GM21381 (cell line): Measurements from ENCODE around the gene GFI1B.

Experiments
- ATAC-seq: cut with Tn5 transposase; IDR thresholded peaks from one replicate; pipeline ENCODE4 v1.9.1; 2021; ENCODE audit warnings: mild to moderate bottlenecking, moderate library complexity; ENCODE audit not compliant: unreplicated experiment

GFI1B gene

DNA sequence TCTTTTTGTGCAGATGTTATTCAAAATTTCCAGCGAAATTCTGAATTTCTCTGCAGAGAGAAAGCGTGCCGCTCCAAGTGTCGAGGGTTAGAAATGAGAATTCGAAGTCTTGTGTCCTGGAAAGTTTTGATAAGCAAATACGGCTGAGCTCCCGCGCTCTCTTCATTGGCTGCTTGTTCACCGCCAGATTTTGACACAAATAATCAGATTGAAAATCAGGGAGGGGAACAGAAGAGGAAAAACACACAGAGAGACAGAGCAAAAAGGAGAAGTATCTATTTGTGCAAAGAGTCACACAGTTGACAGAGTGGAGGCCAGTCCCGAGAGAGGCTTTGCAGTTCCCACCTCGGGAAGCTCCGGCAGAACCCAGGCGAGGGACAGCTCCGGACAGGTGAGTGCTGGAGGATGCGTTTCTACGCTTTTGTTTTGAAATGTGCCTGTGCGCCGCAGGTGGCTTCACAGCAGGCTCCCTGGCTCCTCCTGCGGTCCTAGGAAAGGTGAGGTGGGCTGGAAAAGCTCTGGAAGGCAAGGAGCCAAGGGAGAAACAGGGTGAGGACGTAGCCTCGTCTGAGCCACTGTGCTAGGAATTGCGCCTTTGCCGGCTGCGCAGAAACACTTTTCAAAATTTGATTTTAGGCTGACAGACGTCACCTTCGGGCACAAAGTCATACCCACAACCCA lies at the start of gene GFI1B:
Gene GFI1B, plus strand, starts transcription at position 244 of the 681 bp plus-strand sequence. CDS start 7,985 bp downstream, outside the sequence.
- ATAC-seq, result no peak

DNA sequence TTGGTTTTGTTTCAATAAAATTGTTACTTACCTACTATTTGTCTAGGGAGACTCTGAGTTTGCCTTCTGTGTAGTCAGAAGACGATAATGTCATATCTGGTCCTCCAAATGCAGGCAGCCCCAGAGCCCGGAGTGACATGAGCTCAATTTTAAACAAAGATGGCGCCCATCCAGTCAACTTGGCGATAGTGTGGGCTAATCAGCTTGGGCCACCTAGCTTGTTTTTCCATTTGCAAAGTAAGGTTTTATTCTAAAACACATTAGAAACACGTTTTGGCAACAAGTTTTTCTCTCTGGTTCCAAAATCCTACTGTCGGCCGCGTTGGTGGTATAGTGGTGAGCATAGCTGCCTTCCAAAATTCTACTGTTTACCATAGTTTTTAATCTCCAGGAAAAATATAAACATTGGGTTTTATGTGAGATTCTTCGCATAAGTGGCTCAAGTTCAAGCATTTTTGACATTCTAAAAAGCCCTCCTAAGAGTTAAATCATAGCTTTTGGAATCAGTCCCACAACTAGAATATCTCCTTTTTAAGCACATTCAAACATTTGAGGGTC lies 47.2 kb upstream of the GFI1B start:
- no peak for ATAC-seq

DNA sequence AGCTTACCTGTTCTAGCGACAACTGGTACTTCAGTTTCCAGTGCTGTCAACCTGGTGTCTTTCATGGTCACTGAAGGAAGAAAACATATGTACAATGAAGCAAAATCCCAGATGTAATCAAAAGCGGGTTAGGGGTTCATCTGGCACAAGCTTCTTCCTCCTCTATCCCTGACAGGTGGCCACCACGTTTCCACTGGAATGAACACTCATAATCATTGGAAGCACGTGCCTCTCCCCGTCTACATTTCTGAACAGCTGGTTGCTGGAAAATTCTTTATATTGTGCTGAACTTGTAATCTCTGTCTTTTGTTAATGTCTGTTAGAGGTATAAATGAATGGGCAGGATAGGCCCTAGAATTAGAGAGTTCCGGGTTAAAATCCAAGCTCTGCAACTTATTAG lies 43.5 kb upstream of the GFI1B start:
- ATAC-seq, result no peak

DNA sequence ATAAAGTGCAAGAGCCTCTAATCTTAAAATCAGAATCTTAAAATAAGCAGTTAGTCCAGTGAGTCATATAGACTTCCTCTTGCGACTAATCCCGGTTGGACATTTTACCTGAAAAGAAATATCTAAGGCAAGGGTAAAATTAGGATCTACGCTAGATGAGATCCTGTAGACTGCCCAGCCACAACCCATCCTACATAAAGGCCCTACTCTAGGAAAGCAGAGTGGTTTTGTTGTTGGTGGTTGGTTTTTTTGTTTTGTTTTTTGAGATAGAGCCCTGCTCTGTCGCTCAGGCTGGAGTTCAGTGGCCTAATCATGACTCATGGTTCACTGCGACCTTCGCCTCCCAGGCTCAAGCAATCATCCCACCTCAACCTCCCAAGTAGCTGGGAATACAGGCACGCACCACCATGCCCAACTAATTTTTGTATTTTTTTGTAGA lies 41.0 kb upstream of the GFI1B start:
- no peak for ATAC-seq

DNA sequence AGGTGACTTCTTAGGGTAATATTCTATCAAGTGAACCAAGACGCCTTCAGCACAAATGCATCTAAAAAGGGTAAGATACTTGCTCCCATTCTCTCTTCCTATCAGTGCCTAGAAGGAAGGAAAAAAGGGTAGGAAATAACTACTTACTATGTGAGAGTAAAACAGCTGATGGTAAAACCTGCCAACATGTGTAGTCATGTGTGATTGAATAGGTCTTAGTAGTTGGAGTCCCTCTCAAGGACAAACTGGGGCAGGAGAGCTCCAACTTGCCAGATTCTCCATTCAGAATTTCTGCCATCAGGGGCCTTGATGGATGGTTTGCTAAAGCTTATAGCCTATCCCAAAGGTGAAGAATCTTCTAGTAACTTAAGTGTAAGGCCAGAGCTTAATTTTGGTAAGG lies 39.3 kb upstream of the GFI1B start:
- no peak for ATAC-seq

DNA sequence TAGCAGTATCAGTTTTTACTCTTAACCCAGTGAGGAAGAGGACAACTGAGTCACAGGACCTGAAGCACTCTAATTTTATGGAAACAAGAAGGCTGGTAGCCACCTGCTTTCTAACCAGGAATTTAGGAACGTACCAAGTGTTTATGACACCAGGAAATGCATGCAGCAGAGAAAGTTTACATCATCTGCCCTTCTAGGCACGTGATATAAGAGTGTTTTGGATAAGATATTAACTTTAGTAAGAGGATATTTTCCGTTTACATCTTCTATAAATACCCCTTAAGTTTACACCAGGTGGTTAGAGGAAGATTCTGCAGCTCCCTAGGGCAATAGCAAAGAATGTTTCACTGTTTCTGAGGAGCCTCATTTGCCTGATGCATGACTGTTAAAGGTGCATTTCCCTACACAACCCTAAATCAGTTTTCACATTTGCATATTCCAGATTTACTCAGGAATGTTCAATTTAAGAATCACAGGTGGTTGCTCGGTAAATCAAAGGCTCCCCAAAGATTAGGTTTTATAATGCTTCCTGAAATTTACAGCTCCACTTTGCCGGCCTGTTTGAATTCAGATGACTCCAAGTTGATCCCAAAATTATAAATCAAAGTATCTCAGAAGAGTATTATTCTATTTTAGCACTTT lies 35.8 kb upstream of the GFI1B start:
- no peak for ATAC-seq

DNA sequence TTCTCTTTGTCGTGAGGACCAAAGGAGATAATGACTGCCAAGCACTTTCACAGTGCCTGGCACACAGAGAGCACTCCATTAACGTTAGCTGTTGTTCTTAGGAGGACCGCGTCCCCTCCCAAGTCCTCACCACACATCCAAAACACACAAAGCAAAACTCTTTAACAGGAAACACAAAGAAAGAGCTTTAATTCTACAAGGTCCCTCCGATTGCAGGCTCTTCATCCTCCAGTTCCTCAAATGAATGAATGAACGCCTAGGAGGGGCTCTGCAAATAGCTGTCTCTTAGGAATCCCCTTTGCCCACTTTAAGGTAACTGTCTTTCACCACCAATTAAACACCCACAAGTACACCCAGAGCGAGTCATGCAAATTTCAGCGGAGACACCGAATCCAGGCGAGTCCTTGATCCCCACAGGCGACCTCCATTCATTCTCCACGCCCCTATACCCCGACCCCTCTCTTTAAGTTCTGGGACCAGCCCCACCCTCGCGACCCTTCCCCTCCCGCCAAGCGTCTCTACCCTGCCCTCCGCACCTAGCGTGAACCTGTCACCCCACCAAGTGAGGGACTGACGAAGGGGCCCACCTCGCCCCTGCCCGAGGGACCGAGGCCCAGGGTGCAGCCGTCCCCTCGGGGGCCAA lies 34.7 kb upstream of the GFI1B start:
- ATAC-seq, result no peak

DNA sequence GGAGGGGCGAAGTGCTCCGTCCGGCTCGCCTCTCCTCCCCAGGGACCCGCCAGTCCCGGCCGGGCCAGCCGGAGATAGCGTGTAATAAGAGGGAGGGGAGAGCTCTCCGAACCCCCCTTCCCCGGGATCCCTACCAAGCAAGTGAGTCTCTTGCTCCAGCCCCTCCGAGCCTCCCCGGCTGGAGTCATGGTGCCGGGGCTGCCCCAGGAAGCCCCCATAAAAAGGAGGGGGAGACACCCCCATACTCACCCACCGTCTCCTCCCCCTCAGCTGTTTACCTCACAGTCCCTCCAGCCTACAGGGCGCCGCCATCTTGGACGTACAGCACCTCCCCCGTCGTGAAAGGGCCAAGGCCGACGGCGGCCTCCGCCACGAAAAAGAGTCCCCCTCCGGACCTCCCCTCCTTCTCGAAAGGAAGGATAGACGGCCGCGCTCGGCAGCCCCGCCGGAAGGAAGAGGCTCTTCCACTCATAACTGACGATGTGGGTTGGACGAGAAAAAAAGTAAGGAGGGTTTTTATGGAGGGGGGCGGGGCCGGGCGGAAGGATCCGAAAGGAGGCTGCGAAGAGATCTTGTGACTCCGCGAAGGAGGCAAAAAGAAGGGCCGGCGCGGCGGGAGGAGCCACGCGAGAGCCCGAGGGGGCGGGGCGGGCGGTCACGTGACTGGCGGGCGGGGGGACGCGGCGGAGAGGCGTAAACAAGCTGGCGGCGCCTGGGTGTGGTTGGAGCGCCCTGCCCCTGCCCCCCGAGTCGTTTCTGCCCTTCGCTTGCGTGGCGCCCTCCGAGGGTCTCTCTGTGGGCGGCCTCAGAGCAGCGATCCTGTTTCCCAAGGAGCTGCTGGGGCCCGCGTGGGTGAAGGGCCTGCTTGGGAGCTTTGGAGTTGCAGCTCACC lies 34.0 kb upstream of the GFI1B start, which contains the start of gene TSC1:
Gene TSC1, minus strand, starts transcription at position 323 of the 892 bp plus-strand sequence. CDS start 15,744 bp downstream, outside the sequence.
- peak; percentile 73 for ATAC-seq

DNA sequence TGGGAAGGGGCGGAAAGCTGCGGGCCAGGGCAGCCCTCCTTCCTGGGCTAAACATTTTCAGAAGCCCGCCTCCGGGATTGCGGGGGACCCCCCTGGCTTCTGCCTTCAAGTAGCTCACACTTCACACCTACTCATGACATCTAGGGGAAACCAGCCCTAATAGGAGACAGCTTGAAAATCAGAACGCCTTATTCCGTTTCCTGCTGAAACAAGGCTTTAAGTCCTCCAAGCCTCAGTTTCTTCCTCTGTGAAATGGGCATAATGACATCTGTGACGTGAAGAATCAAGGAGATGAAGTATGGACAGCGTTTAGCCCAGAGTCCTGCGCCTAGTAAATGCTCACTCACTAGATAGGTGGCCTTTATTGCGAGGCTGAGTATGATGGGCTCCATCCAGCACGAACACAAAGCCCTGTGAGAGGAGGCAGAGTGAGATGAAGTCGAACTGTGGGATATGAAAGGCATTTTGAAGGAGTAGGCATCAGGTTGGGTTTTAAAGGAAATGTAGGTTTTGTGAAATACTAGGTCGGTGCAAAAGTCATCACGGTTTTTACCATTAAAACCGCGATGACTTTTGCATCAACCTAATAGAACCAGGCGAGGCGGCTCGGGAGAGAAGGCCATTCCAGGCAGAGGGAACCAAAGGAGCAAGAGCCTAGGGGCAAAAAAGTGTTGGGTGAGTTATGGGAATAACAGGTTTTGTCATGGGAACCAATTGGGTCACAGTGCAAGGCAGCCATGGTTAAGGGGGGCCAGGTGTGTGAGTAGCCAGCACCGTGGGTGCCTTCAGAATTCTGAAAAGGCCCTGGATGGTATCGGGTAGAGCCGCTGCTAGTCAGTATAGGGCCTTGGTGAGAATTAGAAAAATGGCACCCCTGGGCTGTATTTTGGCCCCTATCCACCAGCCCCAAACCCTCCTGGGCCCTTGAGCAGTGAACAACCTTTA lies 33.0 kb upstream of the GFI1B start:
- no peak for ATAC-seq

DNA sequence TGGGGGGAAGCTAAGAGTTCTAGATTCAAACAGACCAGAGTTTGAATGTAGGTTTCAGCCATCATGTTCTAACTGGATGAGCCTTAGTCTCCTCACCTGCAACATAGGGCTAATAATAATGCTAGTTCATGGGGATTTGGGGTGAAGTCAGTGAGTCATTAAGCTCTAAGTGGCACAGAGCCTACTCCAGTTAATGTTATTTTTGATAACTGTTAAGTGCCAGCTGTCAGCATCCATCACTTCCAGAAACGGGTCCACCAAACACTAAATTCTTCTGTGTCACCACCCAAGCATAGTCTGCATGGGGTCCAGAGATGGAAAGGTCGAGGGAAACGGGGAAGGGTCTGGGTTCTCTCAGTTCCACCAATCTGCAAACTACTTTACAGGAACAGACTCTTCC lies 32.3 kb upstream of the GFI1B start:
- ATAC-seq, result no peak

DNA sequence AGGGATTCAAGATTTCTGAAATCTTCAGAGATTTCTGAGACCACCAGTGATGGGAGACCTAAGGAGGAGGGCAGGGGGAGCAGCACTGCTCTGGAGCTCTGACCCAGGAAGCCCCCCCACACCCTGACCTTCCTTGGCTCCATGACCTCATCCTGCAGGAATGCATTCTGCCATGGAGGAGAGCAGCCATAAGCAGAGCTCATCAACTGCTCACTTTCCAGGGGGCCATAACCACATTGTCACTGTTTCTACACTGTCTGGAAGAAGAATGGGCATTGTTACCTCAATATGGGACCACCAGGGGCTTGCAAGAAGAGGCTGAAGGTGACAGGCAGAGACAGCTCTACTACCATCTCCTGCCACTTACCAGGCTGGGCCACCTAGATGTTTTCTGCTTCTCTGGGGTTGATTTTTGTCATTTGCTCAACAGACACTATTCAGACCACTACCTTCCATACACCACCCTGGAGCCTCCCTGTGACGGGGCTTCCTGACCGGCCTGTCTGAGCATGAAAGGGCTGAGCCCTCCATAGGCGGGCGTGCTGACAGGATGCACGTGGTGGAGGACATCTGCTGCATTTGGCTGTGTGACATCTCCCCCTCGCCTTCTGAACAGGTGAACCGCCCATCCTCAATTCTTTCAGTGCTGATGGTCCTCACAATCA lies 31.7 kb upstream of the GFI1B start:
- ATAC-seq, result no peak

DNA sequence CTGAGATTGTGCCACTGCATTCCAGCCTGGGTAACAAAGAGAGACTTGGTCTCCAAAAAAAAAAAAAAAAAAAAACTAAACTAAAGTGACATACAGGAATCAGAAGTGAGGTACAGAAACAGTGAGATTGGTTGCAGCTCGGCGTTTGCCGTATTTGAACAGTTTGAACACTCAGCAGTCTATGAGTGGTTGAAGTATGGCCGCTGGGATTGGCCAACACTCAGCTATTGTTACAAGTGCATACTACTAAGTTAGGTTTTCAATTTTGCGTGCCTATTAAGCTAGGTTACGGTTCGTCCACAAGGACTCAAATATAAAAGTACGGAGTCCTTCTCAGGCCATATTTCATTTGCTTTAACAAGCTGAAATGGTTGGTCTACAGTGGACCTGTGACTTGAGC lies 30.7 kb upstream of the GFI1B start:
- no peak for ATAC-seq

DNA sequence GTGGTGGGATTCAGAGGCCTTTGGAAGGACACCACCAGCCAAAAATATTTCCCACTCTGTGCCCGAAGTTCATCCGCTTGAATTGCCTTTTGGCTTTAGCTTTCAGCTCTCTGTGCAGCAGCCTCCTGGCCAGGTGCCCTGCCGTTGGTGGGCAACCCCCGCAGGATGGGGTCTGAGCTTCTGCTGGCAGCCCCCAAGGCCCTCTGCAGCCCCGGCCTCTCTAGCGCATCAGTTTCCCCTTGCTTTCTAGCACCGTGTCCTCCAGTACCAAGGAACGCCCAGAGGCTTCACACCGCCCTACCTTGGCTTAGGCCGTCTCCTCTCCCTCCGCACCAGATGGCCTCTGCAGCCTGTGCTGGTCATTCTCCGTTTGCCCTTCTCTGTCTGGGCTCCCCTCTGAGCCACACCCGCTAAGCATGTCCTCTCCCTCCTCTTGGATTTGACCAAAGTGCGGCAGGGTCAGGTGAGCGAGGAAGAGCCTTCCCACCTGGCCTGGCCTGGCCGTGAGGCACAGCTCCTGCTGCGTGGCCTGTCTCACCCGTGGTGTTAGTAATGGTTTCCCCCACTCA lies 29.9 kb upstream of the GFI1B start:
- ATAC-seq, result no peak

DNA sequence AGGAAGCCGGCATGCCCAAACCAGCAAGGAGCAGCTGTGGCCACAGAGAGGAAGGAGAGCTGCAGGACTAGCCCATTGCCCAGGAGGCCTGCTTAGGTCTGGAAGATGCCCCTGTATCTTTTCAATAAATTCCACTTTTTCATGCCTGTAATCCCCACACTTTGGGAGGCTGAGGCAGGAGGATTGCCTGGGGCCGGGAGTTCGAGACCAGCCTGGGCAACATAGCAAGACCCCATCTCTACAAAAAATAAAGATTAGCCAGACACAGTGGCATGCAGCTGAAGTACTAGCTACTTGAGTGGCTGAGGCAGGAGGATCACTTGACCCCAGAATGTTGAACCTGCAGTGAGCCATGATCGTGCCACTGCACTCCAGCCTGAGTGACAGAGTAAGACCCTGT lies 28.8 kb upstream of the GFI1B start:
- no peak for ATAC-seq

DNA sequence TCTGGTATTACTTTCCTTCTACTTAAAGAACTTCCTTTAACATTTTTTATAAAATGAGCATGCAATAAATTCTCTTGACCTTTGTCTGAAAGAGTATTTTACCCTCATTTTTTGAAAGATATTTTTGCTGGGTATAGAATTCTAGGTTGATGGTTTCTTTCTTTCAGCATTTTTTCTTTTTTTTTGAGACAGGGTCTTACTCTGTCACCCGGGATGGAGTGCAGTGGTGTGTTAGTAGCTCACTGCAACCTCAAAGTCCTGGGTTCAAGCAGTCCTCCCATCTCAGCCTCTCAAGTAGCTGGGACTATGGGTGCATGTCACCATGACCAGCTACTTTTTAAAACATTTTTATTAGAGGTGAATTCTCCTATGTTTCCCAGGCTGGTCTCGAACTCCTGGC lies 23.4 kb upstream of the GFI1B start:
- ATAC-seq, result no peak

DNA sequence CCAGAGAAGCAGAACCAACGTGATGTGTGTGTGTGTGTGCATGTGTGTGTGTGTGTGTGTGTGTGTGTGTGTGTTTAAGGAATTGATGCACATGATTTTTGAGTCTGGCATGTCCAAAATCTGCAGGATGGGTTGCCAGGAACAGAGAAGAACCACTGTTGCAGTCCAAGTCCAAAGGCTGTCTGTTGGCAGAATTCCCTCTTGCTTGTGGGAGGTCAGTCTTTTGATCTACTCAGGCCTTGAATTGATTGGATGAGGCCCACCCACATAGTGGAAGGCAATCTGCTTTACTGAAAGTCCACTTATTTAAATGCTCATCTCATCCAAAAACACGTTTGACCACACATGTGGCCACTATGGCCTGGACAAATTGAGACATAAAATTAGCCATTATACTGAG lies 22.7 kb upstream of the GFI1B start:
- no peak for ATAC-seq

DNA sequence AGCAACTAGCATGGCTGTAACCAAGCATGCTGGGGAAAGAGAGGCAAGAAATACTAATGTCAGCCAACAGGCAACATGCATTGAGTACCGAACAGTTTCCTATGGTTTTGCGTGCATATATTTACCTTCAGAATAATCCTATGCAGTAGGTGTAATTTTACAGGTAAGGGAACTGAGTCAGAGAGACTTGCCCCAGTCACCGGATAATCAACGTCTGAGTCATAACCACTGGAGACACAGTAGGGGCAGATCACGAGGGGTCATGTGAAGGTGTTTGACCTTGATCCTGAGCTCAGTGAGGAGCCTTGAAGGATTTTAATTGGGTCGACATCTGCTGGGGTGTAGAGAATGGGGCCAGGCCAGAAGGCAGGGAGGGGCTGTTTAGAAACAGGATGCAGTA lies 20.7 kb upstream of the GFI1B start:
- ATAC-seq, result no peak

DNA sequence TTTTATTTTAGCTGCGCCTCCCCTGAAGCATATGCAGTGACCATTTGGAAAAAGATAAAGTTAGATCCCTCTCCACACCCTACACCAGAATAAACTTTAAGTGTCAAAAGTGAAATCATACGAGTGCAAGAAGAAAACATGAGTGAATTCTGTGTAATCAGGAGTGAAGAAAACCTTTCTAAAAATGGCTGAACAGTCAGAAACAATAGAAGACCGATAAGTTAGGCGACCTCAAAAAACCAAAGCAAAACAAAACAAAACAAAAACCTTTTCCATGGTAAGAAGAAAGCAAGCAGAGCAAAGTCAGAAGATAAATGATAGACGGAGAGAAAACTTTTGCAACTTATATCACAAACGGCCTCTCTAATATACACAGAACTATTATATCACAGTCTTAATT lies 17.5 kb upstream of the GFI1B start:
- no peak for ATAC-seq

DNA sequence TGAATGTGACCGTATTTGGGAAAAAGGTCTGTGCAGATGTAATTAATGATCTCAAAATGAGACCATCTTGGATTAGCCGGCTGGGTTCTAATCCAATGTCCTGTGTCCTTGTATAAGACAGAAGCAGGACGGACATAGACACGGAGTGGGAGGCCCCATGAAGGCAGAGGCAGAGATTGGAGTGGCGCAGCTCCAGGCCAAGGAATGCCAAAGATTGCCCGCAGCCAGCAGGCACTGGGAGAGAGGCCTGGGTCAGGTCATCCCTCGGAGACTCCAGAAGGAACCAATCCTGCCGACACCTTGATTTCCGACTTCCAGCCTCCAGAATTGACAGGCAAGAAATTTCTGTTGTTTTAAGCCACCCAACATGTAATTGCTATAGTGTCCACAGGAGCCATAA lies 13.0 kb upstream of the GFI1B start:
- ATAC-seq, result no peak
